ENCODE results near the gene HYOU1.

DNA sequence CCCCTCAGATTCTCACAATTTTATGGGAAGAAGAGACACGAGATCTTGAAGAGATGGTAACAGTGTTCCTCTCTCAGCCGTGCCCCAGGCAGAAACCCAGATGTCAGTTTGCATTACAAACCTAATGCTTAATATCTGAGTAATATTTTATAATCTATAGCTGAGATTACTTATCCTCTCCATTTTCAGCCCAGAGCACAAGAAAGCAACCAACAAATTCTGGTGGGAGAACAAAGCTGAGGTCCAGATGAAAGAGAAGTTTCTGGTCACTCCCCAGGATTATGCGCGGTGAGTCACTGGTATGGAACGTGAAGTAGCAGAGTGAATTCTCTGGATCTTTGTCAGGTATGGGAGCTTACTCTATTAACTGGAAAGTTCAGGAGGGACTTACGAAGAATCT is 58.2 kb downstream of the HYOU1 start:
- TF ChIP-seq, protein P1, sequence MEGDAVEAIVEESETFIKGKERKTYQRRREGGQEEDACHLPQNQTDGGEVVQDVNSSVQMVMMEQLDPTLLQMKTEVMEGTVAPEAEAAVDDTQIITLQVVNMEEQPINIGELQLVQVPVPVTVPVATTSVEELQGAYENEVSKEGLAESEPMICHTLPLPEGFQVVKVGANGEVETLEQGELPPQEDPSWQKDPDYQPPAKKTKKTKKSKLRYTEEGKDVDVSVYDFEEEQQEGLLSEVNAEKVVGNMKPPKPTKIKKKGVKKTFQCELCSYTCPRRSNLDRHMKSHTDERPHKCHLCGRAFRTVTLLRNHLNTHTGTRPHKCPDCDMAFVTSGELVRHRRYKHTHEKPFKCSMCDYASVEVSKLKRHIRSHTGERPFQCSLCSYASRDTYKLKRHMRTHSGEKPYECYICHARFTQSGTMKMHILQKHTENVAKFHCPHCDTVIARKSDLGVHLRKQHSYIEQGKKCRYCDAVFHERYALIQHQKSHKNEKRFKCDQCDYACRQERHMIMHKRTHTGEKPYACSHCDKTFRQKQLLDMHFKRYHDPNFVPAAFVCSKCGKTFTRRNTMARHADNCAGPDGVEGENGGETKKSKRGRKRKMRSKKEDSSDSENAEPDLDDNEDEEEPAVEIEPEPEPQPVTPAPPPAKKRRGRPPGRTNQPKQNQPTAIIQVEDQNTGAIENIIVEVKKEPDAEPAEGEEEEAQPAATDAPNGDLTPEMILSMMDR (IDR thresholded peaks at IDR 0.05 in 8 of 11, conservative IDR thresholded peaks at IDR 0.05 in 3 of 11), result no peak
- no peak for TF ChIP-seq POLR2A (IDR thresholded peaks at IDR 0.05)
